ENCODE data around the gene INPP4B.

The INPP4B gene

DNA sequence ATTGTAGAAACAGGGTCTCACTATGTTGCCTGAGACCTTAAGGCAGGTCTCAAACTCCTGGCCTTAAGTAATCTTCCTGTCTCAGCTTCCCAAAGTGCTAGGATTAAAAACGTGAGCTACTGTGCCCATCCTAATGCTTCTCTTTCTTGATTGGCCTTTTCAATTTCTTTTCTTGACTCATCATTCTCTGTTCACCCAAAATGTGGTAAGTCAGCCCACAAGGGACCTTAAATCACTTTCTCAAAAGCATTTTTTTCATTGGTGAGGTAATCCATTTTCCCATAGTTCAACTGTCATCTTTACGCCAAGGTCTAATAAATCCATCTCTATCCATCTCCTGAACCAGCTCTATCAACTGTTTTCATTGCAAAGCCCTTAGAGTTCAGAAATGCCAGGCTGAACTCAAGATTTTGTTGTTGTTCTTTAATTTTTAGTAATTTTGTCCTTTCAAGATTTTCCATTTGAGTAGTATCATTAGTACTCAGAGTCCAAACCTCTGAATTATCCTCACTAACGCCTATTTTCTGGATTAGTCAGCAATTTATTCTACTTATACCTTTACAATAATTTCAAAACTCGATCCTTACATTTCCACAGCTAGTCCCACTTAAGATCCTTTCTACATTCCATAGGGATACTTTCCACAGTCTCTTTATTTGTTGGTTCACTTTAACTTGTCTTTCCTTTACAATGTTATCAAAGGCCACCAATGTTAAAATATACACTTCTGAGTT, 681.2 kb downstream of the INPP4B start:
- H3K4me1 ChIP-seq (ENCODE audit: insufficient read depth, low read length) = no peaks in the 10 kb centered on the region
- H3K36me3 ChIP-seq (ENCODE audit: insufficient read depth, low read depth, low read length) = no peaks in the 10 kb centered on the region

DNA sequence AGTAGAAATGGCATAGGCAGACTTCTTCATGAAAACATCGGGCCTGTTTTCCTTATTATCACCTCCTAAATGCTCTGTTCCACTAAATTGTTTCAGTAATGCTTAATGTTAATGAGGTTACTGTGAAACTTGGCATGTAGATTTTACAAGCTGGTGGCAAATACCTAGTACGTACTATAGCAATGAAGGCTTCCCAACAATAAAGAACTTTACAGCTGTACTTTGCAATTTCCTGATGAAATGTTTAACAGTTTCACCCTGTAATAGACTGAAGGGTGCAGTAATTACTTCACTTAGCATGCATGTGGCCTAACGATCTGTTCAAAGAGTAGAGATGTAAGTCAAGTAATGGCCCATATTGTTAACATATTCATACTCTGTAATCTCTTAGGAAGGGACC, 685.0 kb downstream of the INPP4B start:
- Histone ChIP-seq H3K9me3 (ENCODE audit: insufficient read depth, low read depth, low read length) (no peaks in the 10 kb centered on the region), H3K36me3 (ENCODE audit: insufficient read depth, low read depth, low read length) (no peaks in the 10 kb centered on the region), H3K27ac (ENCODE audit: low read length) (no peak overlapping the region), H3K27me3 (ENCODE audit: insufficient read depth, low read length) (no peaks in the 10 kb centered on the region), H3K4me3 (ENCODE audit: low read length) (no peak overlapping the region), H3K9ac (ENCODE audit: low read depth, low read length) (no peak overlapping the region), H3K4me1 (ENCODE audit: insufficient read depth, low read length) (no peaks in the 10 kb centered on the region)

More for the DNA sequence above, 681.2 kb downstream of the INPP4B start:
- no peak overlapping the region for H3K4me3 ChIP-seq (ENCODE audit: low read length)
- no peak overlapping the region for H3K27ac ChIP-seq (ENCODE audit: low read length)
- no peaks in the 10 kb centered on the region for H3K9me3 ChIP-seq (ENCODE audit: insufficient read depth, low read depth, low read length)
- no peaks in the 10 kb centered on the region for H3K27me3 ChIP-seq (ENCODE audit: insufficient read depth, low read length)
- no peak overlapping the region for H3K9ac ChIP-seq (ENCODE audit: low read depth, low read length)

DNA sequence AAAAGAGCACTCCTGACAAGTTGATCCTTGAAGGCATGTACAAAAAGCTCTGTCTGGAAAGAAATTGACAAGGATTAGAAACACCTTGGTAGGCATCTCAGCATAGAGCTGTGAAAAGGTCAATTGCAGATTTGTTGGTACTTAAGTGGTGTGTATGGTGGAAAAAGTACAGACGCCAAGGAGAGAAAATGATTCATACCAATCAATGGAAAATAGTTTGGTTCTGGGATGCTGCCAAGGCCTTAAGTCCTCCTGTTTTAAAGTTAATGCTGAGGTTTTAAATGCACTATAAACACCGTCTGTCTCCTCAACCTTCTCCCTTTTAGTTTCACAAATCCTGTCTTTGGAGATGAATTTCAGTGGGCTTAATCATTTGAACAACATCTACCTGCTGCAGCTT, 685.6 kb downstream of the INPP4B start:
- H3K4me1 ChIP-seq (ENCODE audit: insufficient read depth, low read length) = no peaks in the 10 kb centered on the region
- no peaks in the 10 kb centered on the region for H3K36me3 ChIP-seq (ENCODE audit: insufficient read depth, low read depth, low read length)
- H3K4me3 ChIP-seq (ENCODE audit: low read length) = no peak overlapping the region
- no peaks in the 10 kb centered on the region for H3K9me3 ChIP-seq (ENCODE audit: insufficient read depth, low read depth, low read length)
- H3K27me3 ChIP-seq (ENCODE audit: insufficient read depth, low read length) = no peaks in the 10 kb centered on the region
- H3K27ac ChIP-seq (ENCODE audit: low read length) = no peak overlapping the region
- no peak overlapping the region for H3K9ac ChIP-seq (ENCODE audit: low read depth, low read length)

DNA sequence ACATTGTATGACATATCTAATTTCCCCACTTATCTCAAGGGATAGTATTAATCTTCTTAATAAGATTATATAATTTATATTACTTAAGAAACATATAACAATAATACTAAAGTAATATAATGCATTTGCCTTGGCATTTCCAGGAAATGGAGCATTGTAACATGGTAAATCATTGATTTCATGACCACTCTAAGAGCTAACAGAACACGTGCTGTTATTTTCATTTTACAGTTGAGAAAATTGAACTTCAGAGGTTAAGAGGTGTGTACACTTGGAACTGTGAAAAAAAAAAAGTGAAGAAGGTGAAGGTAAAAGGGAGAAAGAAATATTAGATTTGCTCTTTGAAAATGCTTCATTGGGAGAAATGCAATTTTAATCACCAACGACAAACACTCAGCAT, 687.1 kb downstream of the INPP4B start:
- H3K4me1 ChIP-seq (ENCODE audit: insufficient read depth, low read length) = no peaks in the 10 kb centered on the region
- H3K27me3 ChIP-seq (ENCODE audit: insufficient read depth, low read length) = no peaks in the 10 kb centered on the region
- H3K36me3 ChIP-seq (ENCODE audit: insufficient read depth, low read depth, low read length) = no peaks in the 10 kb centered on the region
- H3K4me3 ChIP-seq (ENCODE audit: low read length) = no peak overlapping the region
- no peak overlapping the region for H3K9ac ChIP-seq (ENCODE audit: low read depth, low read length)
- H3K9me3 ChIP-seq (ENCODE audit: insufficient read depth, low read depth, low read length) = no peaks in the 10 kb centered on the region
- H3K27ac ChIP-seq (ENCODE audit: low read length) = no peak overlapping the region

DNA sequence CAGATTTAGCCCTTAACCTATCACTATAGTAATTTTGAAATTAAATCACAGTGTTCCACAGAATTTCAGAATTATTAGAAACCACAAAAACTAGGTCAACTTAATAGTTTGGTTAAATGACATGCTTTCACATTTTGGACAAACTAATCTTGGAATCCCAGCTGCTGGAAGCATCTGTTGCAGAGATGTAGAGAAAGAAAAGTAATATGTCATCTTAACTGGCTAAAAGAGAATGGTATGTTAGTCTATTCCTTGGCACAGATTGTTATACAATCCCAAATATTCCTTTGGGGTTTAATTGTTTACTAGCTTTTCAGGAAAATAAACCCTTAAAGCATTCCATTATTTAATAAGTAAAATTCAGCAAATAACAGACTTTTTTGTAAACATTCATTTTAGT, 689.8 kb downstream of the INPP4B start:
- Histone ChIP-seq H3K9ac (ENCODE audit: low read depth, low read length) (no peak overlapping the region), H3K36me3 (ENCODE audit: insufficient read depth, low read depth, low read length) (no peaks in the 10 kb centered on the region), H3K4me1 (ENCODE audit: insufficient read depth, low read length) (no peaks in the 10 kb centered on the region), H3K27me3 (ENCODE audit: insufficient read depth, low read length) (no peaks in the 10 kb centered on the region), H3K27ac (ENCODE audit: low read length) (no peak overlapping the region), H3K9me3 (ENCODE audit: insufficient read depth, low read depth, low read length) (no peaks in the 10 kb centered on the region), H3K4me3 (ENCODE audit: low read length) (no peak overlapping the region)

DNA sequence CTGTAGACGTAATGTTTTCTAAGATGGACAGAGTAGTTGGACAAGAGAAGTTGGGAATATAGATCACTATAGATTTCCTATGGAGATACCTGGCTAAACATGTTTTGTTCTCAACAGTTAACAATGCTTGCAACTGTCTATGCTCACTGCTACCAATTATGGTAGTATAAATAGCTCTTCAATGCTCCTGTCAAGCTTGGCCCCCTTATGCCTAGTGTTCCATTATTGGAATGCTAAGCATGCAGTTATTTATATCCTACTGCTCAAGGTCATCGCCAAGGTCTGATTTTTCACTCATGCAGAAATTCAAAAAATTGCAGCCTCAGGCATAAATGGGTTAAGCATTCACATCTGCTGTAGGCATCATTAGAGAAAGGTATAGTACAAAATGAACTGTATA, 690.8 kb downstream of the INPP4B start:
- Histone ChIP-seq H3K36me3 (ENCODE audit: insufficient read depth, low read depth, low read length) (no peaks in the 10 kb centered on the region), H3K9me3 (ENCODE audit: insufficient read depth, low read depth, low read length) (no peaks in the 10 kb centered on the region), H3K9ac (ENCODE audit: low read depth, low read length) (no peak overlapping the region), H3K4me1 (ENCODE audit: insufficient read depth, low read length) (no peaks in the 10 kb centered on the region), H3K27me3 (ENCODE audit: insufficient read depth, low read length) (no peaks in the 10 kb centered on the region), H3K27ac (ENCODE audit: low read length) (no peak overlapping the region), H3K4me3 (ENCODE audit: low read length) (no peak overlapping the region)

DNA sequence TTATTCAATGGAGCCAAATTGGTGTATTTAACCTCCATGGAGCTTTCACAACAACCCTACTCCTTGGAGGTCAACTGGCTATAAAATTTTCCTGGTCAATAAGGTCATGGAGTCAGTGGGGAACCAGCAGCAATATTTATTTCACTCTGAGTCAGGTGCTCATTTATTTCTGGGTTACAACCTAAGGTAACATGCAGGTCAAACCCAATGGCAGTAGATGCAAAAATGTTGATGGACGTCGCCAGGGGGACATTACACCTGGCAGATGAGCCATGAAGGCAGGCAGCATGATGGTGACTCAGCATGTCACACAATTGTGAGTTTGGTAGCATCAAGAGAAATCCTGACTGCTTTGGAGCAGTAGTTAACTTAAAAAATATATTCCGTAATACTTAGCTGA, 695.6 kb downstream of the INPP4B start:
- H3K27me3 ChIP-seq (ENCODE audit: insufficient read depth, low read length) = no peaks in the 10 kb centered on the region
- no peaks in the 10 kb centered on the region for H3K4me1 ChIP-seq (ENCODE audit: insufficient read depth, low read length)
- no peak overlapping the region for H3K27ac ChIP-seq (ENCODE audit: low read length)
- no peaks in the 10 kb centered on the region for H3K9me3 ChIP-seq (ENCODE audit: insufficient read depth, low read depth, low read length)
- no peak overlapping the region for H3K9ac ChIP-seq (ENCODE audit: low read depth, low read length)
- H3K4me3 ChIP-seq (ENCODE audit: low read length) = no peak overlapping the region
- H3K36me3 ChIP-seq (ENCODE audit: insufficient read depth, low read depth, low read length) = no peaks in the 10 kb centered on the region

DNA sequence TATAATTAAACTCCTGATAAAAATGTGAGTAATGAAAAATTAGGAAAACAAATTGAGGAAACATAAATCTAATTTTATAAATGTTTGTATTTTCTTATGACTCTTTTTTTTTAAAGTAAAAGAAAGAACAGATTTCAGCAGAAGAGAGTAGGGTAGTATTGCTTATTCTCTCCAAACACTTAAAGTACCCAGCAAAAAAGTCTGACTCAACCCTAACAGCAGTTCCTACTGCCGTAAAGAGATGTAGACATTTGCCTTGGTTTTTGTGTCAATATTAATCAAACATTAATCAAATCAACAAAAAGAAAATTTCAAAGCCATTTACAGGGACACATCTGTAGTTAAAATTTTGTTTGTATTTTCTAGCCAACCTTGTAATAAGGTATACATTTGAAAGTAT, 701.3 kb downstream of the INPP4B start:
- Histone ChIP-seq H3K27me3 (ENCODE audit: insufficient read depth, low read length) (no peaks in the 10 kb centered on the region), H3K4me3 (ENCODE audit: low read length) (no peak overlapping the region), H3K9me3 (ENCODE audit: insufficient read depth, low read depth, low read length) (no peaks in the 10 kb centered on the region), H3K4me1 (ENCODE audit: insufficient read depth, low read length) (no peaks in the 10 kb centered on the region), H3K36me3 (ENCODE audit: insufficient read depth, low read depth, low read length) (no peaks in the 10 kb centered on the region), H3K9ac (ENCODE audit: low read depth, low read length) (no peak overlapping the region), H3K27ac (ENCODE audit: low read length) (no peak overlapping the region)

DNA sequence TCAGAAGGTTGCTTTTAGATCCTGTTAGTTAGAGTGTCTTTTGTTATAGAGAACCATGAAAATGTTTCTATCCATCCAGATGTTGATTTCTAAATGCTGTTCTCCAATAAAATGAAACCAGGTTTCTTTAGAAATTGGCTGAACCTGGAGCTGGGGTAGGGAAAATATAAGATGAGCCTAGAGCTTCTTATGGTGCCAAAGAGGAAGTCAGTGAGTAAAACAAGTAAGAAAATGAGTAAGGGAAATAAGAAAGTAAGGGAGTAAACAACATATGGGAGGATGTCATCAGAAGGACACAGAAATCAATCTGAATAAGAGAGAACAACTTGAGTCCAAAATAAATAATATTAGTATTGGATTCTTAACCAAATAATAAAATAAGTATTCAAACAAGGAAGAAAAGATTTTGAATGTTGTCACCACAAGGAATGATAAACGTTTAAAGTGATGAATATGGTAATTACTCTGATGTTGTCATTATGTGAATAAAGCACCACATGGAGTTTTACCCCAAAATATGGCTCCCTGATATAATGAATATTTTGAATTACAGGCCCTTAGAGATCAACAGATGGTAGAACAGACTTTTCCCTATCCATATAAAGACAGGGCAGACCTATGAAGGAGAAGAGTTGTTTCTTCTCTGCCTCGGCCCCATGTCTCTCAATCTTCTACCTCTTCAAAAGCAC, 703.6 kb downstream of the INPP4B start:
- Histone ChIP-seq H3K4me3 (ENCODE audit: low read length) (no peak overlapping the region), H3K27ac (ENCODE audit: low read length) (no peak overlapping the region), H3K4me1 (ENCODE audit: insufficient read depth, low read length) (no peaks in the 10 kb centered on the region), H3K9me3 (ENCODE audit: insufficient read depth, low read depth, low read length) (no peaks in the 10 kb centered on the region), H3K9ac (ENCODE audit: low read depth, low read length) (no peak overlapping the region), H3K36me3 (ENCODE audit: insufficient read depth, low read depth, low read length) (no peaks in the 10 kb centered on the region), H3K27me3 (ENCODE audit: insufficient read depth, low read length) (no peaks in the 10 kb centered on the region)

DNA sequence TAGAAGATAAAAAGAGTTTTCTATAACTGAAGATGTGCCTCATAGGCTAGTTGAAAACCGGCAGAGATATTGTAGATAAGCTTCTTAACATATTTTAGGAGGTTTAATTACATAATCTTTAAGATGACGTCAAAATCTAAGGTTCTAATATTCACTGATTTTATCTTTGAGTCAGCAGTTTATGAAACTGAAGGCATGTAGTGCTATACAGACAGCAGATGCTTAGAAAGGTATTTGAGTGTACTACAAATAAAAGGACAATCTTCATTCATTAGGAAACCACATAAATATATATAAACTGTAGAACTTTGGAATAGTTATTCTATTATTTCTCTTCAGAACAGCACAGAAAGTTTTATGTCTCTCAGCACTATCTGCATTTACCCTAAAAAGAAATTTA, 704.9 kb downstream of the INPP4B start:
- Histone ChIP-seq H3K4me3 (ENCODE audit: low read length) (no peak overlapping the region), H3K27ac (ENCODE audit: low read length) (no peak overlapping the region), H3K9ac (ENCODE audit: low read depth, low read length) (no peak overlapping the region), H3K27me3 (ENCODE audit: insufficient read depth, low read length) (no peaks in the 10 kb centered on the region), H3K9me3 (ENCODE audit: insufficient read depth, low read depth, low read length) (no peaks in the 10 kb centered on the region), H3K36me3 (ENCODE audit: insufficient read depth, low read depth, low read length) (no peaks in the 10 kb centered on the region), H3K4me1 (ENCODE audit: insufficient read depth, low read length) (no peaks in the 10 kb centered on the region)

DNA sequence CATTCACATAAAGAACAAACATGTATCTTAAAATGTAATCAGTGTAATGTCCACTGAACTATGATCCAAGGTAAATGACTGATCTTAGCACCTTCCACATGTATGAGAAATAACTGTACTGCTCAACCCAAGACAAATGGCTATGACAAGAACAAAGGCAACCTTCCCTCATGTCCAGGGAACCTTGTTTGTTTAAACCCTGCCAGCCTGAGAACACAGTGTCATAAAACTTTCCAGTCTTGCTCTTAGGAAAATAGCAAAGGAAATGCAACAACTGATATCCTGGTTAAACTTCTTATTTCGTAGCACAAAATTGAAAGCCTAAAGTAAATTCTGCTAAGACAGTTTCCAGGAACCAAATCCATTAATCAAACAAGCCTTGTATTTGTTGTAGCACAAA, 715.4 kb downstream of the INPP4B start:
- Histone ChIP-seq H3K36me3 (ENCODE audit: insufficient read depth, low read depth, low read length) (no peaks in the 10 kb centered on the region), H3K27ac (ENCODE audit: low read length) (no peak overlapping the region)

DNA sequence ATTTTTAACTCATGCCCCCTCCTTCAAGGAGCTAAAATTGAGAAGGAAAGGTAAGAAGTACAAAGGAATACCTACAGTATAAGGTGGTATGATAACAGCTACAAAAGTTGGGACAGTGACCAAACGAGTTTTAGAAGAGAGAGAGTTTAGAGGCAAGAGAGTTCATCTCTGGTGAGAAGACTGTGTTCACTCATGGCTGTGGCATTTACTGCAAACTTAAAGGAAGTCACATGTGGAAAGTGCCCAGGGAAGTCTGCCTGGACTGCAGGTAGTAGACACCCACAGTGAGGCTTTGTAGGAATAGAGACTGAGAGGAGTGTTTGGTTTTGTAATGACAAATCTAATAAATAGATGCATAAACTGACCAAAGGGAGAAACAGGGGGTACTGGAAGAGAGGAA, 716.2 kb downstream of the INPP4B start:
- no peaks in the 10 kb centered on the region; the same call in 1 of the 2 replicates for H3K9me3 ChIP-seq (ENCODE audit: insufficient read depth, low read depth, low read length)
- no peaks in the 10 kb centered on the region for H3K4me1 ChIP-seq (ENCODE audit: insufficient read depth, low read length)
- no peaks in the 10 kb centered on the region for H3K36me3 ChIP-seq (ENCODE audit: insufficient read depth, low read depth, low read length)
- H3K27me3 ChIP-seq (ENCODE audit: insufficient read depth, low read length) = no peaks in the 10 kb centered on the region
- no peak overlapping the region for H3K27ac ChIP-seq (ENCODE audit: low read length)
- no peak overlapping the region for H3K9ac ChIP-seq (ENCODE audit: low read depth, low read length)
- H3K4me3 ChIP-seq (ENCODE audit: low read length) = no peak overlapping the region

More for the DNA sequence above, 715.4 kb downstream of the INPP4B start:
- H3K9me3 ChIP-seq (ENCODE audit: insufficient read depth, low read depth, low read length) = no peaks in the 10 kb centered on the region; the same call in 1 of the 2 replicates
- H3K9ac ChIP-seq (ENCODE audit: low read depth, low read length) = no peak overlapping the region
- H3K4me1 ChIP-seq (ENCODE audit: insufficient read depth, low read length) = no peaks in the 10 kb centered on the region
- no peaks in the 10 kb centered on the region for H3K27me3 ChIP-seq (ENCODE audit: insufficient read depth, low read length)
- H3K4me3 ChIP-seq (ENCODE audit: low read length) = no peak overlapping the region
